Uterus (tissue), 4 donors: ENCODE data around the gene PTGS1. TPM values are rescaled to one million over a fixed set of nuclear protein-coding genes. Genes with fewer than 3 reads are reported as not detected.

Experiments
- DNase-seq, 2 donors: peaks; one replicate each; pipeline ENCODE4 v3.0.0-alpha.2; 2019 to 2020
- H3K27ac ChIP-seq, 2 donors: fragments of 200-600 bp; sonication (generic); 1 replicate in 1 of 2; 2 replicates in 1 of 2; pipeline ENCODE4 v1.5.1; 2016 to 2018
- H3K27me3 ChIP-seq, 2 donors: fragments of 200-600 bp; sonication (generic); one replicate each; pipeline ENCODE4 v1.5.1; 2018 to 2019; ENCODE audit warnings: control low read depth in 1 of 2
- H3K36me3 ChIP-seq, 2 donors: fragments of 200-600 bp; sonication (generic); one replicate each; pipeline ENCODE4 v1.5.1; 2019; ENCODE audit warnings: control low read depth in 1 of 2
- H3K4me1 ChIP-seq, 2 donors: fragments of 200-600 bp; sonication (generic); one replicate each; pipeline ENCODE4 v1.5.1; 2018 to 2019; ENCODE audit warnings: control low read depth in 1 of 2
- H3K4me3 ChIP-seq, 2 donors: fragments of 200-600 bp; sonication (generic); 1 replicate in 1 of 2; 2 replicates in 1 of 2; pipeline ENCODE4 v1.5.1; 2018 to 2019; ENCODE audit warnings: mild to moderate bottlenecking in 1 of 2
- H3K9me3 ChIP-seq, 2 donors: fragments of 200-600 bp; sonication (generic); one replicate each; pipeline ENCODE4 v1.5.1; 2019; ENCODE audit warnings: control low read depth in 1 of 2
- POLR2A ChIP-seq, 2 donors: fragments of 450-650 bp; IDR thresholded peaks; one replicate each; pipeline ENCODE4 v1.6.1; 2016; ENCODE audit warnings: antibody characterized with exemption in 2 of 2, mild to moderate bottlenecking in 1 of 2, moderate library complexity in 1 of 2
- intact Hi-C: fragments of 100-400 bp; cut with DNase I; formaldehyde crosslinking; loops from one replicate; pipeline ENCODE4 v1.15.1; 2023; ENCODE audit warnings: low total_unique reads
- total RNA-seq, 4 donors: library from RNA; depleted of rRNA in 3 of 4; stranded (reverse); fragments of >200 nt in 3 of 4; gene quantifications; one replicate each; pipeline versions ENCODE4 v1.1.0 to v1.2.4, GENCODE V29; 2014 to 2023
- TF ChIP-seq, protein P1 (sequence below), 4 experiments: fragments of 200-600 bp in 2 of 4; fragments of 450-650 bp in 2 of 4; sonication (generic) in 2 of 4; IDR thresholded peaks; one replicate each; pipeline ENCODE4 v1.5.1; 2016 to 2019; ENCODE audit warnings: antibody characterized with exemption in 4 of 4, mild to moderate bottlenecking in 2 of 4, moderate library complexity in 1 of 4
- donor health status: DM: yes; HTN: yes; CAD: no.

The PTGS1 gene
- total RNA-seq, 4 donors from 2014 or later: 2.1 to 20.6 (median 7.4) TPM

DNA sequence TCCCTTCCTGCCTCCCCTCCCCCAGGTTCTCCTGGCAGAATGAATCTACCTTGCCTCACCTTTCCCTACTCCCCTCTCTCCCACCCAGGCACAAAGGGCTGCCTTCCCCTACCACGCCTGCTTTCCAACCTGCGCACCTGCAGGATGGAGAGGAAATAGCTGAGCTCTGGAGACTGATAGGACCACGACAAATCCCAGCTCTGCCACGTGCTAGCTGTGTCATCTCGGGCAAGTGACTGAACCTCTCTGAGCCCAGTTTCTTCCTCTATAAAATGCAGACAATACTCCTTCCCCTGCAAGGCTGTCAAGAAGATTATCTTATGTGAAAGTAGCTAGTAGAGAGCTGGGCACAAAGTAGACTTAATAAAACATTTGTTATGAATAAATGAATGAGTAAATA is 31.2 kb upstream of the PTGS1 start:
- Histone ChIP-seq H3K36me3 (no peaks in the 10 kb centered on the region), H3K4me3 (no peak overlapping the region), H3K4me1 (no peaks in the 10 kb centered on the region), H3K27ac (no peak overlapping the region), H3K27me3 (no peaks in the 10 kb centered on the region), H3K9me3 (no peaks in the 10 kb centered on the region)
- no peak for DNase-seq
- intact Hi-C loops: no loop called here
- no peak for TF ChIP-seq POLR2A (IDR thresholded peaks at IDR 0.05)
- TF ChIP-seq, protein P1, sequence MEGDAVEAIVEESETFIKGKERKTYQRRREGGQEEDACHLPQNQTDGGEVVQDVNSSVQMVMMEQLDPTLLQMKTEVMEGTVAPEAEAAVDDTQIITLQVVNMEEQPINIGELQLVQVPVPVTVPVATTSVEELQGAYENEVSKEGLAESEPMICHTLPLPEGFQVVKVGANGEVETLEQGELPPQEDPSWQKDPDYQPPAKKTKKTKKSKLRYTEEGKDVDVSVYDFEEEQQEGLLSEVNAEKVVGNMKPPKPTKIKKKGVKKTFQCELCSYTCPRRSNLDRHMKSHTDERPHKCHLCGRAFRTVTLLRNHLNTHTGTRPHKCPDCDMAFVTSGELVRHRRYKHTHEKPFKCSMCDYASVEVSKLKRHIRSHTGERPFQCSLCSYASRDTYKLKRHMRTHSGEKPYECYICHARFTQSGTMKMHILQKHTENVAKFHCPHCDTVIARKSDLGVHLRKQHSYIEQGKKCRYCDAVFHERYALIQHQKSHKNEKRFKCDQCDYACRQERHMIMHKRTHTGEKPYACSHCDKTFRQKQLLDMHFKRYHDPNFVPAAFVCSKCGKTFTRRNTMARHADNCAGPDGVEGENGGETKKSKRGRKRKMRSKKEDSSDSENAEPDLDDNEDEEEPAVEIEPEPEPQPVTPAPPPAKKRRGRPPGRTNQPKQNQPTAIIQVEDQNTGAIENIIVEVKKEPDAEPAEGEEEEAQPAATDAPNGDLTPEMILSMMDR (IDR thresholded peaks at IDR 0.05): no peak

DNA sequence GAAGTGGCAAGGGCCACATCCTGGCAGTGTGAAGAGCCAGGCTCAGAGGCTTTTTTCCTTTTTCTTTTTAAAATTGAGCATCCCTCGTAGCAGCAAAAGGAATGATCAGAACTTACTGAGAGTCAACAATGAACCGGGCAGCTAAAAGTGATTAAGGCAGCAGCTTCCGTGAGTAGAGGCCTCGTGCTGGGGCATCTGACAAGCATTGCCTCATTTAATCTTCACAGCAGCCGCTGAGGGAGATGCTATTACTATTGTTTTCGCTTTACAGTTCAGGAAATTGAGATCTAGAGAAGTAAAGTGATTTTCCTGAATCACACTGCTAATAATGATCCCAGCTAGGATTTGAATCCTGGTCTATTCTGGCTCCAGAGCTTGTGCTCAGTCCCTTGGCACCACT is 30.7 kb upstream of the PTGS1 start:
- H3K9me3 ChIP-seq: no peaks in the 10 kb centered on the region
- no peaks in the 10 kb centered on the region for H3K4me1 ChIP-seq
- intact Hi-C loops: no loop called here
- H3K27ac ChIP-seq: no peak overlapping the region
- no peak overlapping the region for H3K4me3 ChIP-seq
- H3K27me3 ChIP-seq: no peaks in the 10 kb centered on the region
- no peak for DNase-seq
- TF ChIP-seq POLR2A (IDR thresholded peaks at IDR 0.05): no peak
- TF ChIP-seq, protein P1 (IDR thresholded peaks at IDR 0.05): no peak
- H3K36me3 ChIP-seq: no peaks in the 10 kb centered on the region

DNA sequence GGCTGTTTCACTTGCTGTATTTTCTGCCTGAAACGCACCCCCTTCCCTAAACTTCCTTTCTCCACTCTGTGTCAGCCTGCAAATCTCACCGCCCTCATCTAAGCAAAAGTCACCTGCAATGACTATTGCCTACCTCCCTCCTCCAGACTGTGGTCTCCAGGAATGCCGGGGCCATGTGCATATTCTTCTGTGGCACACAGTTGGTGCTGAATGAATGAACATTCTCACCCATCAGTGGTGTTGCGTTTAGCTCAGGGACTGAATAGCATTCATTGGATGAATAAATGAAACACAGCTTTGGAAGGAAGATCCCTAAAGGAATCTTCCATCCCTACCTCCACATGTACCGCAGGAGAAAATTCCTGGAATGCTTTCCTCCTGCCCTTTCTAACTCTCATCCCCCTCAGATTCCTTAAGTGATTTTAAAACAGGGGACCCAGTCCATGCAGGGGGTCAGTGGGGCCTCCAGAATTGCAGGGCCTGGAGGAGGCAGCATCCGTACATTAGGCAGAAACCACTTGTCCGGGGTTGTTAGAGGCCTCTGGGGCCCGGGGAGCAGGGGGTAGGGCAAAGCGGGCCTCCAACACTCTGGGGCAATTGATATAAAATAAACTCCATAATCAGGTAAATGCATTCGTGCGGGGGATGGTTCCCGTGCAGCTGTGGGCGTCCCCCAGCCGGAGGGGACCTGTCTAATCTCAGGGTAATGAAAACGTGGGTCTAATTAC is 28.3 kb upstream of the PTGS1 start:
- intact Hi-C loops: no loop called here
- peaks cover 0 to under 1% of the 10 kb centered on the region in 2 donors for H3K4me1 ChIP-seq

DNA sequence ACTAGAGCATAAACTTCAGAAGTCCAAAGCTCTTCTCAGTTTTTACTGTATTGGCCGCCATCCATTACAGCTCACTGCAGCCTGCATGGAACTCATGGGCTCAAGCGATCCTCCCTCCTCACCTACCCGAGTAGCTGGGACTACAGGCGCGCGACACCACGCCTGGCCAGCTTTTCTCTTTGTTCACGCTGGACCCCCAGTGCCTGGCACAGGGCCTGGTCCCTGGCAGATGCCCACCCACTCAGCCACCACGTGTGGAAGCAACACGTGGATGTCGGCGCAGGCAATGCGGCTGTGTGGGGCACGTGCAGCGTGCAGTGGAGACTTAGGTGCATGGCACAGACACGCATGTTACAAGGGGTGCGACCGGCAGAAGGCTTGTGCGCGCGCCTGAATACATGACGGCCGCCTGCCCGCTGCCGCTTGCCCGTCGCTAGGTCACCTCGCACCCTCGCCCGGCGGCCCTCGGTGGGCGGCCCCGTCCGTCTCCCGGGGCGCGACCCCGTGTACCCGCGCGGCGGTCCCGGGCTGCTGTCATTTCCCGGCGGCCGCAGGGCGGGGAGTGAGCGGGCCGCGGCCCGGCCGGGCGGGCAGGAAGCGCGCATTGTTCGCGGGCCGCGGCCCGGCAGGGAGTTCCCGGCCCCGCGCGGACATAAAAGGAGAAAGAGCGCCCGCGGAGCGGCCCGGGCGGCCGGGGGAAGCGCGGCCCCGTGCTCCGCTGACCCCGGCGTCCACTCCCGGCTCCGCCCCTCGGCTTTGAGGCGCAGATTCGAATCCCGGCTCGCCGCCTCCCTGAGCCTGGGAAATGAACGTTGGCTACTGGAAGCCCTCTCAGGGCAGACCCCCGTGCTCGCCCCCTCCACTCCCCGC is 24.1 kb upstream of the PTGS1 start:
- Histone ChIP-seq H3K4me3 (peak overlapping the region; percentile 27 to 45), H3K27ac (peak overlapping the region; percentile 39 to 55), H3K27me3 (no peaks in the 10 kb centered on the region), H3K9me3 (no peaks in the 10 kb centered on the region), H3K4me1 (peaks cover 0 to 3% of the 10 kb centered on the region in 2 donors), H3K36me3 (no peaks in the 10 kb centered on the region)
- TF ChIP-seq, protein P1 (IDR thresholded peaks at IDR 0.05): peak in 1 of 4 experiments; percentile 18
- peak in 1 of 2 donors; percentile 15 for TF ChIP-seq POLR2A (IDR thresholded peaks at IDR 0.05)
- DNase-seq: peak; percentile 39
- intact Hi-C loops: no loop called here

More for the DNA sequence above, 28.3 kb upstream of the PTGS1 start:
- Histone ChIP-seq H3K27ac (no peak overlapping the region), H3K27me3 (no peaks in the 10 kb centered on the region), H3K9me3 (no peaks in the 10 kb centered on the region), H3K4me3 (no peak overlapping the region), H3K36me3 (no peaks in the 10 kb centered on the region)
- TF ChIP-seq POLR2A (IDR thresholded peaks at IDR 0.05): no peak
- TF ChIP-seq, protein P1 (IDR thresholded peaks at IDR 0.05): no peak
- no peak for DNase-seq
